Skeletal muscle tissue (tissue), 4 donors: ENCODE data around the gene FHOD3. TPM values are rescaled to one million over a fixed set of nuclear protein-coding genes. Genes with fewer than 3 reads are reported as not detected.

Source experiments
- H3K27ac ChIP-seq: one replicate; pipeline ENCODE4 v1.7.0; 2013; ENCODE audit warnings: mild to moderate bottlenecking, low read depth, low read length, inconsistent platforms
- H3K27me3 ChIP-seq, 3 donors: one replicate each; pipeline ENCODE4 v1.7.0; 2013; ENCODE audit warnings: low read length in 3 of 3; ENCODE audit not compliant: control insufficient read depth in 3 of 3, insufficient read depth in 3 of 3
- H3K36me3 ChIP-seq, 3 donors: one replicate each; pipeline ENCODE4 v1.7.0; 2013; ENCODE audit warnings: low read length in 3 of 3; ENCODE audit not compliant: control insufficient read depth in 3 of 3, insufficient read depth in 3 of 3
- H3K4me1 ChIP-seq, 3 donors: one replicate each; pipeline ENCODE4 v1.7.0; 2013; ENCODE audit warnings: low read length in 3 of 3, mild to moderate bottlenecking in 3 of 3; ENCODE audit not compliant: control insufficient read depth in 3 of 3, insufficient read depth in 3 of 3
- H3K4me3 ChIP-seq, 3 donors: one replicate each; pipeline ENCODE4 v1.7.0; 2013; ENCODE audit warnings: low read length in 3 of 3
- H3K9ac ChIP-seq, 3 donors: one replicate each; pipeline ENCODE4 v1.7.0; 2013; ENCODE audit warnings: low read length in 3 of 3, mild to moderate bottlenecking in 3 of 3, moderate library complexity in 2 of 3, low read depth in 1 of 3
- H3K9me3 ChIP-seq, 3 donors: one replicate each; pipeline ENCODE4 v1.7.0; 2013; ENCODE audit warnings: low read length in 3 of 3; ENCODE audit not compliant: control insufficient read depth in 3 of 3
- total RNA-seq: library from RNA; depleted of rRNA; stranded (reverse); fragments of >200 nt; gene quantifications from one replicate; pipeline ENCODE4 v1.2.3, GENCODE V29; 2014
- donor health status: Osteomylitis.

The FHOD3 gene
- total RNA-seq, 1 donor from 2014 or later, result 15.7 TPM

- no peak overlapping the region for H3K4me3 ChIP-seq
- H3K4me1 ChIP-seq, result peaks cover 11 to 38% (median 35%) of the 10 kb centered on the region in 3 donors
- no peak overlapping the region for H3K27ac ChIP-seq
- no peaks in the 10 kb centered on the region for H3K27me3 ChIP-seq
- H3K9ac ChIP-seq, result no peak overlapping the region
- no peaks in the 10 kb centered on the region for H3K36me3 ChIP-seq
- H3K9me3 ChIP-seq, result no peaks in the 10 kb centered on the region
Measured at GRCh38 chr18:36314754-36315153, 17.2 kb downstream of the FHOD3 start.

- H3K36me3 ChIP-seq, result no peaks in the 10 kb centered on the region
- H3K9me3 ChIP-seq, result no peaks in the 10 kb centered on the region
- no peak overlapping the region for H3K9ac ChIP-seq
- H3K27ac ChIP-seq, result no peak overlapping the region
- no peak overlapping the region for H3K4me3 ChIP-seq
- H3K27me3 ChIP-seq, result no peaks in the 10 kb centered on the region
- H3K4me1 ChIP-seq, result peaks cover 9 to 34% (median 32%) of the 10 kb centered on the region in 3 donors
Measured at GRCh38 chr18:36315736-36316135, 18.2 kb downstream of the FHOD3 start.

GRCh38 chr18:36316246-36316645 is 18.7 kb downstream of the FHOD3 start:
- Histone ChIP-seq H3K9ac (no peak overlapping the region), H3K4me3 (no peak overlapping the region), H3K27me3 (no peaks in the 10 kb centered on the region), H3K4me1 (peaks cover 9 to 38% (median 33%) of the 10 kb centered on the region in 3 donors), H3K36me3 (no peaks in the 10 kb centered on the region), H3K27ac (no peak overlapping the region), H3K9me3 (no peaks in the 10 kb centered on the region)

DNA sequence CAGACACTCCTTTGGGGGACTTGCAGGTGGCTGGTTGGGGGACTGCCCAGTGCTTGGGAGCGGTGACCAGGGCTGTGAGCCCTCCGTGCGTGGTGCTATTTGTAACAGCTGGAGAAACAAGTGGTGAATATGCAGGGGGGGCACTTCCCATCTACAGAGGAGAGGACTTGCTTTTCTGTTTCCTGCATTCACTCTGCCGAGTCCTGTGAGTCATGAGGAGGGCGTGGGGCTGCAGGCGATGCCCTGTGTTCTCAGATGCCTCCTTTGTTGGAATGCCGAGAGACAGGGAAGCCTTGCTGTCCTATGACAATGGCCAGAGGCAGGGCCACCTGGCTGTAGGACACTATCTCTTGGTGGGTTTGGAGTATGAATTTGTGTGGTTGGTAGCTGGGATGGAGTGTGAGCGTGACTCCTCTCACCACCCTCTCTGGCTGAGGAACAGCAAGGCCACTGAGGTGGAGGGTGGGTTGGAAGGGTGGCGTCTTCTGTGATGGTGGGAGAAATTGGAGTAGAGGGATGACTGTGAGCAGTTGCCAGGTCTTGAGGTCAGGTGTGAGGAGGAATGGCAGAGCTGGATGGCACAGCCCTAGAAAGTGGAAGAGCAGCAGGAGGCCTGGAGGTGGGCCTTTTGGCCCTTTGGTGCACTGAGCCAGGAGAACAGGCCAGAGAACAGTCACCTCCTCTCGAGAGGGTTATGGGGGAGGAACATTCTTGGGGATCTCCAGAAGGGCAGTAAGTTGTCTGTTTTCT is 24.3 kb downstream of the FHOD3 start:
- Histone ChIP-seq H3K4me1 (peaks cover 0 to 19% (median 12%) of the 10 kb centered on the region in 3 donors), H3K4me3 (no peak overlapping the region), H3K9ac (no peak overlapping the region), H3K27ac (no peak overlapping the region), H3K27me3 (no peaks in the 10 kb centered on the region), H3K36me3 (no peaks in the 10 kb centered on the region), H3K9me3 (no peaks in the 10 kb centered on the region)

DNA sequence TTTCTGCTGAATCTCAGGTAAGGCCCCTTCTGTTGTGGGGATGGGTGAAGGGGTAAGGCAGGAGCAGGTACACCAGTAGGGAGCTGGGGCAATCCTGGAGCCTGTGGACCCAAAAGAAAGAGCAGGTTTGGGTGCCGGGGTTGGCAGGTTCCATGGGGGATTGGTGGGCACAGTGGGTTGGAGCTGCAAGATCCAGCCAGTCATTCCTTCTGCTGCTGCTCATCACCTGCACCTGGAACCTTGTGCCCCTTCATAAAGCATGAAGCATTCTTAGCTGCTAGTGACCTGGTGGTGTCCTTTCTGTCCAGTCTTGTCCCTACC is 24.9 kb downstream of the FHOD3 start:
- Histone ChIP-seq H3K36me3 (no peaks in the 10 kb centered on the region), H3K4me1 (peaks cover 0 to 19% (median 12%) of the 10 kb centered on the region in 3 donors), H3K27ac (no peak overlapping the region), H3K9ac (no peak overlapping the region), H3K4me3 (no peak overlapping the region), H3K9me3 (no peaks in the 10 kb centered on the region), H3K27me3 (no peaks in the 10 kb centered on the region)

DNA sequence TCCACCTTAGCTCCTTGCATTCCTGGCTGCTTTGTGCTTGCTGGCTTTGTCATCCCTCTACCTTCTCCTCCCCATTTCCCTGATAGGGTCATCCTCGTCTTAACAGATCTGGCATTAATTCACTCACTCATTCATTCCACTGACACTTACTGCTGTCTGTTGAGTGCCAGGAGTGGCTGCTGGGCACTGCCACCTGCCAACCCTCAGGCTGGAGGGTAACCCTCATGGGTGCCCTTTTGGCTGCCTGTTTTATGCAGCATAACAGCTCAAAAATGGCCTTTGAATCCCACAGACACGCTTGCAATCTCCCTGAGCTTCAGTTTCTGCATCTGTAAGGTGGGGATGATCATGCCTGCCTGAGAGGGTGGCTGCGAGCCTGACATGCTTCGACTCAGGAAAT is 25.2 kb downstream of the FHOD3 start:
- Histone ChIP-seq H3K9me3 (no peaks in the 10 kb centered on the region), H3K27me3 (no peaks in the 10 kb centered on the region), H3K4me1 (peaks cover 0 to 19% (median 12%) of the 10 kb centered on the region in 3 donors), H3K4me3 (no peak overlapping the region), H3K27ac (no peak overlapping the region), H3K36me3 (no peaks in the 10 kb centered on the region), H3K9ac (no peak overlapping the region)

DNA sequence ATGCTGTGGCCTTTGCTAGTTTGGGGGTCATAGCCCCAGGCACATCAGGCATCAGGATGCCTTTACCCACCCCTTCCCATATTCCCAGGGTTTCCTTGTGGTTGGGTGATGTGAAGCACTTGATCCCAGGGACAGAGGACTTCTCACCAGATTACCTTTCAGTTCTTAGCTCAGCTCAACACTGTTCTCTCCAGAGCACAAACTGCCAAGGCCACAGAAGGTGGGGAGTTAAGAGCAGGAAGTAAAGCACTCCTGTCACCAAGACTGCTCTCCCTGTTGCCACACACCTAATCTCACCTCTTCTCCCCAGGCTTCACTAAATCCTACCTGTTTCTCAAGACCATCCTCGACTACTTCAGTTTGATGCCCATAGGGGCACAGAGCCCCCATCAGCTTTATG is 25.9 kb downstream of the FHOD3 start:
- Histone ChIP-seq H3K27ac (no peak overlapping the region), H3K36me3 (no peaks in the 10 kb centered on the region), H3K27me3 (no peaks in the 10 kb centered on the region), H3K9ac (no peak overlapping the region), H3K4me1 (peaks cover 0 to 19% (median 15%) of the 10 kb centered on the region in 3 donors), H3K4me3 (no peak overlapping the region), H3K9me3 (no peaks in the 10 kb centered on the region)

DNA sequence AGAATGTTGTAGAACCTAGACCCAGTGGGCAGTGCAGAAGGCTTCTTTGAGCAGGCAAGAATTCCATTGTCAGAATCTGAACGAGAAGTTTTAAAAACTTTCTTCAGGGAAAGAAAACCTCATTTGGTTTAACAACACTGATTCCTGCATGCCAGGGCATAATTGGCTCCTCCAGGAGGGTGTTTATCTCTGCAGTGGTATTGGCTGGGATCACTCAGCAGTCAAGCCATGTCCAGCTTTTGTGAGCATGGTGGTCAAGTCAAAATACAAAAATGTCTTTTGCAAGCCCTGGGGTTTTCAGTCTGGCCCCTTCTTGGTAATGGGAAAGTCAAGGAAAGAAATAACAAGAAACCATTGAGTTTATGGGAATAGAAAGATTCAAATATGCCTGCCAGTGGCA is 28.3 kb downstream of the FHOD3 start:
- peaks cover 0 to 34% (median 31%) of the 10 kb centered on the region in 3 donors for H3K4me1 ChIP-seq
- H3K9me3 ChIP-seq, result no peaks in the 10 kb centered on the region
- H3K4me3 ChIP-seq, result no peak overlapping the region
- H3K27me3 ChIP-seq, result no peaks in the 10 kb centered on the region
- H3K27ac ChIP-seq, result no peak overlapping the region
- H3K9ac ChIP-seq, result no peak overlapping the region
- H3K36me3 ChIP-seq, result no peaks in the 10 kb centered on the region

DNA sequence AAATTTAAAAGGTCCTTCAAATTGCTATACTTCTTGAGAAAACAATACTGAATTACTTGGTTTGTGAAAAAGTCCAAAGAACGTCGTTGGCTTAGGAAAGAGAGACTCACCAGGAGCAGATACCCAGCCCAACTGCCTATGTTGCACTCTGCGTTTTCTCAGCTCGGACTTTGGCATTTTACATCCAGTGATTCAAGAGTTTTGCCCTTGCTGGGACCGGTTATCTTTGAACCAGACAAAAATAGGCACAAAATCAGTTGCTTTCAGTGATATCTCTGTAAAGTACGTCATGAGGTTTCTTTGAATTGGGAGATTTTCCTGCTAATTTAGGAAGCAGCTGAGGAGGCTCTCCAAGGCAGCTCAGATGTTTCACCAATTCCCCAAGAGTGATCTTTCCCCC is 29.3 kb downstream of the FHOD3 start:
- no peaks in the 10 kb centered on the region for H3K36me3 ChIP-seq
- no peaks in the 10 kb centered on the region for H3K27me3 ChIP-seq
- no peak overlapping the region for H3K27ac ChIP-seq
- peaks cover 4 to 28% (median 24%) of the 10 kb centered on the region in 3 donors for H3K4me1 ChIP-seq
- H3K4me3 ChIP-seq, result no peak overlapping the region
- H3K9me3 ChIP-seq, result no peaks in the 10 kb centered on the region
- no peak overlapping the region for H3K9ac ChIP-seq

- H3K4me1 ChIP-seq, result peaks cover 5 to 31% (median 24%) of the 10 kb centered on the region in 3 donors
- H3K4me3 ChIP-seq, result no peak overlapping the region
- no peaks in the 10 kb centered on the region for H3K9me3 ChIP-seq
- no peak overlapping the region for H3K9ac ChIP-seq
- H3K27me3 ChIP-seq, result no peaks in the 10 kb centered on the region
- no peaks in the 10 kb centered on the region for H3K36me3 ChIP-seq
- H3K27ac ChIP-seq, result no peak overlapping the region
Measured at GRCh38 chr18:36327352-36328316, 30.1 kb downstream of the FHOD3 start.
